ENCODE data around the gene MYH7B.

MYH7B gene

GRCh38 chr20:34994509-34995131 lies 39.0 kb downstream of the MYH7B start:
- no peak for DNase-seq

DNA sequence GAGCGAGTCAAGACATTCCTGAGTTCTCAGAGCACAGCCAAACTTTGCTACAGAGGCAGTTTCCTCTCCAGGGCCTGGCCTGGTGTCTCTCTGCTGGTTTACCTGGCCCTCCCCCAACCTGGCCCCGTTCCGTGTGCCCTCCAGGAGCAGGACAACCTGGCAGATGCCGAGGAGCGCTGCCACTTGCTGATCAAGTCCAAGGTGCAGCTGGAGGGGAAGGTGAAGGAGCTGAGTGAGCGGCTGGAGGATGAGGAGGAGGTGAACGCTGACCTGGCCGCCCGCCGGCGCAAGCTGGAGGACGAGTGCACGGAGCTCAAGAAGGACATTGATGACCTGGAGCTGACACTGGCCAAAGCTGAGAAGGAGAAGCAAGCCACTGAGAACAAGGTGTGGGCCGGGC lies 39.5 kb downstream of the MYH7B start:
- no peak for DNase-seq

DNA sequence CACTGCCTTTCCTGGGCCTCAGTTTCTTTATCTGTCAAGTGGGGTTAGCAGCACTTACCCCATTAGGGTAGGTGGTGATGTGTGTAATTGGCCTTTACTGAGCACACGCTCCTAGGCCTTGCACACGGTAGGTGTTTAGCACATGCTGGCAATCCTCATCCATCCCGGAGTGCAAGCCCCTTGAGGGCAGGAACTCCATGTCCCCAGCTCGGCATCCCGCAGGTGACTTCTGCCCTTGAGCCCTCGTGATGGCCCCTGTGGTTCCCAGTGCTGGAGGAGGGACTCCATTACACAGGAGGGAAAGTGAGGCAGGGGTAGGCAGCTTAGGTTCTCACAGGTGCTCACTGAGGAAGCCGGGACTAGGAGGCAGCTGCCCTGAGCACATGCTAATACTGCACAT lies 40.0 kb downstream of the MYH7B start:
- DNase-seq, result no peak

GRCh38 chr20:34996243-34997028 lies 40.8 kb downstream of the MYH7B start:
- DNase-seq, result no peak

- DNase-seq, result no peak
These were observed 41.5 kb downstream of the MYH7B start for GRCh38 chr20:34997131-34997561.

DNA sequence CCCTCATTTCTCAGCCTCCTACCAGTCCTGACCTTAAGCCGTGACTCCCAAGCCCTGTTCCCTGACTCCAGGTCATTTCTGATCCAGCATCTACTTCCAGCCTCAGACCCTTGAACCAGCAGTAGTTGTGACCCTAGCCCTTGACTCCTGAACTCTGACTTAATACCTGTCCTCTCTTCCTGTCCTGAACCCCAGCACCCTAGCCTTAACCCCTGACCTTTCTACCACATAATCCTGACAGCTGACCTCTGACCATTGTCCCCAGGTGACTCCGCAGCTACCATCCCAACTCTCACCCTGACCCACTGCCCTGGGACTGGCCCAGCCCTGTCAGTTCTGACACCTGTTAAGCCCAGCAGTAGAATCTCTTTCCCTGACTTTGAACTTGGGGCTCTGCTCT lies 42.1 kb downstream of the MYH7B start:
- no peak for DNase-seq

DNA sequence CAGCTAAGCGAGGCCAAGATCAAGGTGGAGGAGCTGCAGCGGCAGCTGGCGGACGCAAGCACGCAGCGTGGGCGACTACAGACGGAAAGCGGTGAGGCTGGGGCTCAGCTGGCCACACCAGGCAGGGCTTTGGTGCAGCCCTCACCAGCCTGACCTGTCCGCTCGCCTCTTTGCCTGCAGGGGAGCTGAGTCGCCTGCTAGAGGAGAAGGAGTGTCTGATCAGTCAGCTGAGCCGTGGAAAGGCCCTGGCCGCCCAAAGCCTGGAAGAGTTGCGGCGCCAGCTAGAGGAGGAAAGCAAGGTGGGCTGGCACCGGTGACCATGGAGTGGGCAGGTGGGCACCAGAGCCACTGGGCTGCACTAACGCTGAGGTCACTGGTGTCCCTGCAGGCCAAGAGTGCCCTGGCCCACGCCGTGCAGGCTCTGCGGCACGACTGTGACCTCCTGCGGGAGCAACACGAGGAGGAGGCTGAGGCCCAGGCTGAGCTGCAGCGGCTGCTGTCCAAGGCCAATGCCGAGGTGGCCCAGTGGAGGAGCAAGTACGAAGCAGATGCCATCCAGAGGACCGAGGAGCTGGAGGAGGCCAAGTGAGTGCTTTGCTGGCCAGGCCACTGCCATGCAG lies 42.8 kb downstream of the MYH7B start:
- DNase-seq, result no peak

GRCh38 chr20:34999021-34999451 lies 43.4 kb downstream of the MYH7B start:
- DNase-seq, result no peak

DNA sequence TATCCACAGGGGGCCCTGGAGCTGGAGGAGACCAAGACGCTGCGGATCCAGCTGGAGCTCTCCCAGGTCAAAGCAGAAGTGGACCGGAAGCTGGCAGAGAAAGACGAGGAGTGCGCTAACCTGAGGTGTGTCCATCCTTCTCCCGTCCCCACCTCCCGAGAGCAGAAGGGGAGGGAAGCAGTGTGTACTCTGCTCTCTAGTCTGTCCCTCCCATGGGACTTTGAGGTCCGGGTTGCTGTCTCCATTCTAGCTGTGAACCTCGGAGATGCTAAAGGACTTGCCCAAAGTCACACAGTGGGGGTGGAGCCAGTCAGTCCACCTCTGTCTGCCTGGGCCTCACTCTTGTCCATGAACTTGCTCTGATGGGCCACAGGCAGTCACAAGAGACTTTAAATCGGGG lies 44.1 kb downstream of the MYH7B start:
- DNase-seq, result no peak

DNA sequence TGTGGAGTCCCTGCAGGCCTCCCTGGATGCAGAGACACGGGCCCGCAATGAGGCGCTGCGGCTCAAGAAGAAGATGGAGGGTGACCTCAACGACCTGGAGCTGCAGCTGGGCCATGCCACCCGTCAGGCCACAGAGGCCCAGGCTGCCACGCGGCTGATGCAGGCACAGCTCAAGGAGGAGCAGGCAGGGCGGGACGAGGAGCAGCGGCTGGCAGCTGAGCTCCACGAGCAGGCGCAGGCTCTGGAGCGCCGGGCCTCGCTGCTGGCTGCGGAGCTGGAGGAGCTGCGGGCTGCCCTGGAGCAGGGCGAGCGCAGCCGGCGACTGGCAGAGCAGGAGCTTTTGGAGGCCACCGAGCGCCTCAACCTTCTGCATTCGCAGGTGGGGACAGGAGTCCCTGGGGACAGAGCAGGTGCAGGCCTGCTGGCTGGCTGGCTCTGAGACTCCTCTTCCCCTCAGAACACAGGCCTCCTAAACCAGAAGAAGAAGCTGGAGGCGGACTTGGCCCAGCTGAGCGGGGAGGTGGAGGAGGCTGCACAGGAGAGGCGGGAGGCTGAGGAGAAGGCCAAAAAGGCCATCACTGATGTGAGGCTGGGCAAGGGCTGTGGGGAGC lies 44.7 kb downstream of the MYH7B start:
- no peak for DNase-seq

- no peak for DNase-seq
These were observed 45.4 kb downstream of the MYH7B start for GRCh38 chr20:35000922-35001595.

DNA sequence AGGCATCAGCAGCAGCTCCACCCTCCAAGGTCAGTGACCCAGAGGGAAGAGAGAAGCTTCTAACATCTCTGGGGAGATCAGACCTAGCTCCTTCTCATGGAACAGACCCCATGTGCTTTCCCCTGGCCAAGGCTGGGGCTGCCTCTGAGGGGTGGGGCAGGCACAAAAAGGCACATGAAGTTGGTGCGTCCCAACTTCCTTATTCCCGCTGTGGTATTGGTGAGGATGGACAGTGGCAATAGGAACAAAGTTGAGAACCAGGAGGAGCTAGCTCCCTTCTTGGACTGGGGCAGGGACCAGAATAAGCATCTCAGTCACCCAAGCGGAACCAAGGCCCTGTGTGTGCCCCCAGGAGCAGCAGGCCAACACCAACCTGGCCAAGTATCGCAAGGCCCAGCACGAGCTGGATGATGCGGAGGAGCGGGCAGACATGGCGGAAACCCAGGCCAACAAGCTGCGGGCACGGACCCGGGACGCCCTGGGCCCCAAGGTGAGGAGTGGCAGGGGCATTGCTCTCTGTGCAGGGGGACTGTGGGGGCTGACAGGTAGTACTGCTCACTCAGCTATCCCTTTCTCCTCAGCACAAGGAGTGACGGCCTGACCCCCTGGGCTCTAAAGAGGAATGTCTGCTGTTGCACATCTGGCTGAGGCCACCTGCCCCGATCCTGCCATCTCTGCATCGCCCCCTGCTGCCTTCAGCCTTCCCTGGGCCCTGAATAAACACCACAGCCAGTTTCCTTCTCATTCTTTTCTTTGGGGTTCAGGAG lies 46.1 kb downstream of the MYH7B start:
- no peak for DNase-seq

DNA sequence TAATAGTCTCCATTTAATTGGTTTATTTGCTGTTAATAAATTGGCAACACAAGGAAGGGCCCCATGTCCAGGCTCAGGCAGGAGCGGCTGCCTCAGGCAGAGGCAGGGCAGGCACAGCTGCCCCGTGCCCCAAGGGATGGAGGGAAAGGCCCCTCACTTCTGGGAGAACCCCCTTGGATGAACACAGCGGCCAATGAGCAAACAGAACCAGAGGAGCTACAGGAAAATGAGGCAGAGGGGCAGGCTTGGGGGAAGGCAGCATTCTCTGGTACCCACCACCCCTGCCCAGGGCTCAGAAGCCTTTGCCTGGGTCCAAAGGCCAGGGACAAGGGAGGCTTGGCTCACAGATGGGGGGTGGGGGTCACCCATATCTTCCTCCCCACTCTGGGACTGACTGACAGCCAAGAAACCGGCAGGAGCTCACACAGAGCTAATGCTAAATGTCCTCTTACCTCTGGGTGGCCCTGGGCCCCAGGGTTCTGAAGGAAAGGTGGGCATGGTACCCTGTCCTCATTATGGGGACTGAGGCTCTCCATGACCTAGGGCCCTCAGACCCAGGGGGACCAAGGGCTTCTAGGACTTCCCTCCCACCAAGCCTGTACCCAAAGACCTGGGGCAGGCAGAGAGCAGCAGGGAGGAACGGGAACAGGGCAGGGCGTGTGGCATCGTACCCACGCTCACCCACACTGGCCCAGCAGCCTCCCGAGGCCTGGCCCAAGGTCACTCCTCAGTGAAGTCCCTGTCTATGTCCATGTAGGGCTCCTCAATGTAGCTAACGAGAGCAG lies 47.0 kb downstream of the MYH7B start:
- no peak for DNase-seq

DNA sequence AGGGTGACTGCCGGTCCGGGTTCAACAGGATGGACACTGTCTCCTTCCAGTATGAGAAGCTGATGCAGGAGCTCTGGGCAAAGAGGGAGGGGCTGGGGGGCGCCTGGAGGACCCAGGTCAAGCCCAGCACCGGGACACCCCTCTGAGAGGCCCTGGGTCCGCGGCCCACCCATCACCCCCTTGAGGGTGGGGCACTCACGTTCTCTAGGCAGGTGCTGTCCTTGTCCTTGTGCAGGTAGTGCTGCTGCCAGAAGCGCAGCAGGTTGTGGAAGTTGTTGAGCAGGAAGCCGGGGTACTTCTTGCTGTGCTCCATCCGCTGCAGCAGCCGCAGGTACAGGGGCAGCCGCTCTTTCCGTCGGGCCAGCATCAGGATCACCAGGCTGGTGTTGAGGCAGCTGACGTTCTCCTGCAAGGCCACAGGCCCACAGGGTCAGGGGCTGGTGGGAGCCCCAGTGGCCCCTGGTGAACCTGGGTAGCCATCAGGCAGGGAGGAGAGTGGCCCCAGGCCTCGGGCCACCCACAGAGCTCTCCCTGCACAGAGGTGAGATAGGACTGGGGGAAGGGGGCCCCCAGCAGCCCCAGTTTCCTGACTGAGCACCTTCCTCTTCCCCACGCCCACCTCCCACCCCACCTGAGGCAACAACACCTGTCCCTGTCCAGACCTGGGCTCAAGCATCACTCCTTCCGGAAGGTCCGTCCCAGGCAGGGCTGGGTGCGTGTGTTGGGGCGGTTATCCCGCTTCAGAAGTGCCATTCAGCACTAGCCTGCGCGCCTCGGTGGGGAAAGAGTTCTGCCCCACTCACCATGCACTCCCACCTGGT lies 47.8 kb downstream of the MYH7B start:
- DNase-seq, result no peak

- no peak for DNase-seq
These were observed 48.5 kb downstream of the MYH7B start for GRCh38 chr20:35004051-35004725.

- DNase-seq, result no peak
These were observed 49.2 kb downstream of the MYH7B start for GRCh38 chr20:35004749-35005462.

Data from DMS79 treated with DMSO at 0.1 percent for 48 hours (cell line).